PC-3 (cell line): ENCODE measurements around the gene SULT1C2. TPM values are rescaled to one million over a fixed set of nuclear protein-coding genes. Genes with fewer than 3 reads are reported as not detected.

Experiments
- total RNA-seq: library from RNA; depleted of rRNA; stranded (reverse); fragments of >200 nt; gene quantifications from 2 replicates; pipeline ENCODE4 v1.2.3, GENCODE V29; 2014; rRNA removed

Gene SULT1C2
- total RNA-seq, 1 experiment from 2014 or later: not detected

Other genes with a start within 250 kb of the SULT1C2 start
- gene SULT1C3, start 48.9 kb upstream of the SULT1C2 start, total RNA-seq: not detected in 2 replicates
- not detected in 2 replicates for gene SULT1C4, start 89.1 kb downstream of the SULT1C2 start, total RNA-seq
- gene GCC2, start 160.3 kb downstream of the SULT1C2 start, total RNA-seq: 7.3 and 10.1 TPM in 2 replicates
- gene LIMS1, start 245.6 kb downstream of the SULT1C2 start, total RNA-seq: 58.9 and 62.7 TPM in 2 replicates